ENCODE measurements around the gene PPP1R27. TPM values are rescaled to one million over a fixed set of nuclear protein-coding genes. Genes with fewer than 3 reads are reported as not detected.
A peak's percentile ranks its signal among the peaks of the same experiment; 100 is the strongest.

PPP1R27 gene
- polyA plus RNA-seq, 1 donor (not counting 4 experiments of a cell fraction or from before 2014, with no cell fraction given): 0.12 TPM

DNA sequence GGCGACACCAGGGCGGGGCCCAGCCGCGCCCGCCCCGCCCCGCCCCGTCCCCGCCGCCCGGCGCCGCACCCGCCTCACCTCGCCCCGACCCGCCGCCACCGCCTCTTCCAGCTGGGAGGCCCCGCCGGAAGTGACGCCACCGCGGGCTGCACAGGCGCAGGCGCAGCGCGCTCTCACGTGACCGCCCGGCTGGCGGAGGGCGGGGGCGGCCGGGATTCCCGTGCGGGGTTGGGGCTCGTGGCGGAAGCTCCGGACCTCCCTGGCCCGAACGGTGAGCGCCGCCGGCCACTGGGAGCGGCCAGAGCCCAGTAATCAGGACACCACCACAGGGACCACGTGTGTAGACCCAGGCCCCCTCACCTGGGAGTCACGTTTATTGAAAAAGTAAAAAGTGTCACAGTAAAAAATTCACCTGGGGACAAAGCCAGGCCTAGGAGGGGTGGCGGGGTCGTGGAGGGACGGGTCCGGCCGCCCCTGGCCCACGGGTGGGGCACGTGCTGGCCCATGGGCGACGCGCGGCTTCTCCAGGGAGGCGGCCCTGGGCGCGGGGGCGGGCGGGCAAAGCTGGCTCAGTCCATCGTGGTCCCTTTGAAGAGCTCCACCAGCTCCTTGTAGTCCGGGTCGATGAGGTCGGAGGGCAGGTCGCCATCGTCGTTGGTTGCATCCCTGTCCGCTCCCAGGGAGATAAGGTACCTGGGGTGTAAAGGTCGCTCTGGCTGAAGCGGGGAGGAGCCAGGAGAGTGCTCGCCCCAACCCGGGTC, 1.5 kb downstream of the PPP1R27 start, which contains the start of gene MCRIP1:
TSS of gene MCRIP1 (minus strand) at position 132 of the 761 bp plus-strand sequence. CDS start 8,785 bp downstream, outside the sequence.
- dilution Hi-C loops (cut with MboI; ENCODE audit: extremely low pct_ligation_motif_present, low sequenced_read_pairs): no loop called here
- Histone ChIP-seq H4K20me1 (ENCODE audit: control insufficient read depth, extremely low read depth, insufficient read depth, low read length) (no peaks in the 10 kb centered on the region), H3K79me2 (ENCODE audit: control insufficient read depth, insufficient read depth, low read length) (peaks cover 2% of the 10 kb centered on the region), H3K9me3 (ENCODE audit: control insufficient read depth, low read depth, low read length) (no peaks in the 10 kb centered on the region), H3K4me1 (ENCODE audit: control insufficient read depth, extremely low read depth, insufficient read depth, low read length) (peaks cover 21% of the 10 kb centered on the region), H3K4me3 (ENCODE audit: control insufficient read depth in 2 of 3, extremely low read depth in 1 of 3, insufficient read depth in 2 of 3, low read depth in 1 of 3, low read length in 3 of 3) (peak within 1 kb of the TSS; percentile 66 to 79 (median 68)), H2AFZ (ENCODE audit: control insufficient read depth, low read length) (peak within 1 kb of the TSS; percentile 64), H3K27ac (ENCODE audit: control insufficient read depth, insufficient read depth, low read length) (peak within 1 kb of the TSS; percentile 89), H3K4me2 (ENCODE audit: control insufficient read depth, extremely low read depth, insufficient read depth, low read depth, low read length) (peak within 1 kb of the TSS; percentile 94), H3K9me1 (ENCODE audit: control insufficient read depth, extremely low read depth, insufficient read depth, low read length) (no peaks in the 10 kb centered on the region), H3K36me3 (ENCODE audit: control insufficient read depth in 2 of 2, extremely low read depth in 1 of 2, insufficient read depth in 2 of 2, low read length in 2 of 2) (peaks cover 0 to 3% of the 10 kb centered on the region in 2 experiments), H3K27me3 (ENCODE audit: control insufficient read depth, extremely low read depth, insufficient read depth, low read length) (no peaks in the 10 kb centered on the region), H3K9ac (ENCODE audit: control insufficient read depth, extremely low read depth, insufficient read depth, low read length) (peak within 1 kb of the TSS; percentile 93)
- FAIRE-seq: no peak
- no peak for TF ChIP-seq CTCF (optimal IDR thresholded peaks at IDR 0.05 in 1 of 3, IDR thresholded peaks at IDR 0.05 in 1 of 3, conservative IDR thresholded peaks at IDR 0.05 in 1 of 3; ENCODE audit: extremely low read depth in 1 of 3, insufficient read depth in 2 of 3, low read length in 3 of 3)
- no peak for TF ChIP-seq EZH2 (IDR thresholded peaks at IDR 0.05; ENCODE audit: low read length)
- no peak for DNase-seq (ENCODE audit: low read depth, low spot score)

- Histone ChIP-seq H3K27ac (ENCODE audit: control insufficient read depth, insufficient read depth, low read length) (no peak overlapping the region), H3K79me2 (ENCODE audit: control insufficient read depth, insufficient read depth, low read length) (peaks cover 2% of the 10 kb centered on the region), H3K4me2 (ENCODE audit: control insufficient read depth, extremely low read depth, insufficient read depth, low read depth, low read length) (peak overlapping the region; percentile 87), H3K9me1 (ENCODE audit: control insufficient read depth, extremely low read depth, insufficient read depth, low read length) (no peaks in the 10 kb centered on the region), H2AFZ (ENCODE audit: control insufficient read depth, low read length) (peak overlapping the region; percentile 4), H3K9me3 (ENCODE audit: control insufficient read depth, low read depth, low read length) (no peaks in the 10 kb centered on the region), H3K4me1 (ENCODE audit: control insufficient read depth, extremely low read depth, insufficient read depth, low read length) (peaks cover 21% of the 10 kb centered on the region), H3K9ac (ENCODE audit: control insufficient read depth, extremely low read depth, insufficient read depth, low read length) (peak overlapping the region; percentile 62), H4K20me1 (ENCODE audit: control insufficient read depth, extremely low read depth, insufficient read depth, low read length) (no peaks in the 10 kb centered on the region), H3K4me3 (ENCODE audit: control insufficient read depth in 2 of 3, extremely low read depth in 1 of 3, insufficient read depth in 2 of 3, low read depth in 1 of 3, low read length in 3 of 3) (peak overlapping the region; percentile 45 to 56 (median 51)), H3K27me3 (ENCODE audit: control insufficient read depth, extremely low read depth, insufficient read depth, low read length) (no peaks in the 10 kb centered on the region), H3K36me3 (ENCODE audit: control insufficient read depth in 2 of 2, extremely low read depth in 1 of 2, insufficient read depth in 2 of 2, low read length in 2 of 2) (peaks cover 0 to 3% of the 10 kb centered on the region in 2 experiments)
- TF ChIP-seq CTCF (optimal IDR thresholded peaks at IDR 0.05 in 1 of 3, IDR thresholded peaks at IDR 0.05 in 1 of 3, conservative IDR thresholded peaks at IDR 0.05 in 1 of 3; ENCODE audit: extremely low read depth in 1 of 3, insufficient read depth in 2 of 3, low read length in 3 of 3) (no peak), EZH2 (IDR thresholded peaks at IDR 0.05; ENCODE audit: low read length) (no peak)
- dilution Hi-C loops (cut with MboI; ENCODE audit: extremely low pct_ligation_motif_present, low sequenced_read_pairs): no loop called here
- no peak for DNase-seq (ENCODE audit: low read depth, low spot score)
- no peak for FAIRE-seq
Observed at GRCh38 chr17:81832608-81833159, 2.2 kb downstream of the PPP1R27 start.

All from keratinocyte (primary cell).